KBM-7 (cell line): ENCODE results near the gene PSMB3.
A peak's percentile ranks its signal among the peaks of the same experiment; 100 is the strongest.

Source experiments
- DNase-seq: peaks from one replicate; pipeline ENCODE4 v3.0.0-alpha.2; 2015
- in situ Hi-C: fragments of 300-500 bp; cut with MboI; formaldehyde crosslinking; loops from 2 replicates; pipeline ENCODE4 v1.14.3; 2020; ENCODE audit warnings: low sequenced_read_pairs, low pct_unique_long_range_greater_than_20kb, mixed read lengths

The PSMB3 gene

GRCh38 chr17:38732376-38733281 is 19.9 kb upstream of the PSMB3 start:
- no peak for DNase-seq
- in situ Hi-C loops: loop anchor here (10.0 kb wide), 1 partner anchor 58 kb away; the partner anchor contains the start of gene EPOP

DNA sequence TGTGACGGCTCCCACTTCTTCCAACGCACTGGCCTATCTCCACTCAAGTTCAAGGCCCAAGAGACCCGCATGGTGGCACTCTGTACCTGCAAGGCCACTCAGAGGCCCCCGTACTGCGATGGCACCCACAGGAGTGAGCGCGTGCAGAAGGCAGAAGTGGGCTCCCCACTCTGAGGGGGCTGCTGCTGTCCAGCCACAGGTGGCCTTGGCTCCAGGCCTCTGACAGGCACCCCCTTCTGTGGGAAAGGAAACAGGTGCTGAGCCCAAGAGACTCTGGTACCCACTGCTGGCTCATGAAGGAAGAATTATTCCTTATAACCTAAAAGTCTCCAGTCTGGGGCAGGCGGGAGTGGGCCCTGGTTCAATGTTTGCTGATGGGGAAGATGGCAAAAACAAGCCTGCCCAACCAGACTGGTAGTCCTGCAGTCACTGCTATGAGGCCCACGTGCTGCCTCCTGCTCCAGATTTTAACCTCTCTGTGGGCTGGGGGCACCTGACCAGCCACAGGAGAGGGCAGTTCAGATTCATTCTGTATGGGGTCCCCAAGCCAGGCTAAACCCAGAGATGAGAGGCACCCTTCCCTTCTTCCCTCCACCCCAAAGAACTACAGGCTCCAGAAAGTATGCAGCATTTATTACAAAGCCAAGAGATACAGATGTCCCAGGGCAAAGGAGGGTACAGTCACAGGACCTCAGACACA is 19.1 kb upstream of the PSMB3 start:
- no peak for DNase-seq
- in situ Hi-C loops: loop anchor here (10.0 kb wide), 1 partner anchor 59 kb away; the partner anchor contains the start of gene EPOP

DNA sequence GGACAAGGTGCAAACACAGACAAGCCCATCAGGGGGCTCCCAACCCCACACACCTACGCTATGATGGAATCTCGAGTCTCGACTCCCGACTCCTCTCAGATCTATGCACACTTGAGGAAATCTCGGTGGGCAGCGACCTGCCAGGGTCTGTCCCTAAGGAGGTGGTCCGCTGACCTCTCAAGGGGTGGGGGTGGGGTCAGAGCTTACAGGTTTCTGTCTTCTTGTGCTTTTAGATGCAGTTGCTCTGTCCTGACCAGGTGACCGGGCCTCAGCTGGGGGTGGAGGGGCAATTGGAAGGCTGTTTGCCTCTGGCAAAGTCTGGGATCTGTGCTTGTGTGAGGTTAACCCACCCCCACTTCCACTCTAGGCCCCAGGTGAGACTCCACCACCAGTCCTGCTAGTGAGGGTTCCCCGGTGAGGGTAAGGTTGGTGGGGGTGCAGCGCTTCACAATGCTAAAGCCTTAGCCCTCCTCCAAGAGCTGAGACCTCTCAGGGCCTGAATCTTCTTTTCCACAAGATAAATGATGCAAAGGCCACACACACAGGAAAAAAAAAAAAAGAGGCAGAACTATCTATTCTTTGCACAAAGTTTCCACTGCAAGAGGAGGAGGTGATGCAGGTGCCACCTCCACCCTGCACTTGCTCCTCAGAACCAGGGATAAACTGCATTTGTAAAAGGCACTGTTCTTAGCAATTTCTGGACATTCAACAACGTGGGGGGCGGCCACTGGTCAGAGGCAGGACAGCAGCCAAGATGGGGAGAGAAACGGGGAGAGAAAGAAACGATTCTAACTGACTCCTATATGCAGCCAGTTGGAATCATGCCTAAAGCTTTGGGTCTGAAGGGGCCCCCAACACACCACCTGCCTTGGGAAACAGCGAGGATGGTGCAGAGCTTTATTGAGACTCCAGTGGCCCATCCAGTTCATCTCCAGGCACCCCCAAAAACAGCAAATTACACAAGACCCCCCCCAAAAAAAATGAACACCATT is 18.3 kb upstream of the PSMB3 start:
- in situ Hi-C loops: loop anchor here (10.0 kb wide), 1 partner anchor 59 kb away; the partner anchor contains the start of gene EPOP
- DNase-seq: peak; percentile 43

DNA sequence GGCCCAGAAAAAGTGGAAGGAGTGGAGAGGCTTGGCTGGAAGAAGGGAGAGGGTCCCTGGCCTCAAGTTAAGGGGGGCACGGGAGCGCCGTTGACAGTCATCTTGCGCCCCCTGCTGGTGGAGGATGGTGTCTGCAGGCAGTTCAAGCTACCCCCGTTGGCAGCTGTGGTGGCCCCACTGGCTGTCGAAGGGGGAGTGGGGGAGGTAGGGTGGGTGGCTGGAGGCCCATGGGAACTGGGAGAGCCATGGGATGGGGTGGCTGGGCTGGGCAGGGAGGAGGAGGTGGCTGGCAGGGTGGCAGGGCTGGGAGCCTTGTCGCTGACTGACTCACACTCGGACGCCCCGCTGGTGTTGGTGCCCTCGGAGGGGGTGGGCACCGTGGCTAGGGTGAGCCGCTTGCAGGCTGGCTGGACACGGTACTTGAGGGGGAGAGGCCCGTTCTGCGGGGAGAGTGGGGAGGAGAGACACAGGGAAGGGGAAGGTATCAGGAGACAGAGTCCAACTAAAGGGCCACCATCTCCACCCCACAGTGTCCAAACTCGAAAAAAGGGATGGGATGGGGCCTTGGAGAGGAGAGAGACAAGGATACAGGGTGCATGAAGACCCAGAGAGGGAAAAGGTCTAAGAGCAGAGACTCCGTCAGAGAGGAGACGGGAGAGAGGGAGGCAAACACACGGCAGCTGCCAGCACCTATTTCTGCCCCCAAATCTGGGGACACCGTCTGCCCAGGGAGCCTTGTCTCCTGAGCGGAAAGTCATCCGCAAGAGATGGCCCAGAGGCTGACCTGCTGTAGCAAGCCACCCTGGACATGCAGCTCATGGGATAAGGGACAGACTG is 17.2 kb upstream of the PSMB3 start:
- in situ Hi-C loops: loop anchor here (10.0 kb wide), 1 partner anchor 61 kb away; the partner anchor contains the start of gene EPOP
- DNase-seq: peak; percentile 57

DNA sequence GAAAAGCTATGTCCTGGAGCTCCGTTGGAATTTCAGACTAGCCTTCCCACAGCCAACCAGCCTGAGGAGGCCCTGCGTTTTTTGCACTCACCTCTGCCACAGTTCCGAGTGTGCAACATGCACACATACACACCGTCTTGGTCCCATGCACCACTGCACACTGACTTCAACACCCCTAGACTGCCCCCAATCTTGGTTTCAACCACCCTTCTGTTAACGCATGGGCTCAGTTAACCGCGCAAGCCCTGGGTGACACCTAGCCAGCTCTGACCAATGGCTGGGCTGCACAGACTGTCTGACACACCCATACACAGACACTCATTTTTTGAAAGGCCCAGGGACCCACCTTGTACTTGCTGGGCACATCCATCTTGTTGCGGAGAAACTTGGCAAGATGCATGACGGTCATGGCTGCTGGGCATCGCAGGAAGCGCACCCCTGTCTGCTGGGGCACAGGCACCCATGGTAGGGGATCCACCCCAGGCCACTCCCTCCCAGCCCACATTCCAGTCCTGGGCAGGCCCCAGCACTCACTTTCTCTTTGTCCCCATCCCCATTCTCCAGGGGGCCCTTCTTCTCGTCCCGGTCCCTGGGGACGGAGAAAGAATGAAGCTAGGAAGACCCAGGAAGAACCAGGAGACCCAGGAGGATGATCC is 14.4 kb upstream of the PSMB3 start:
- in situ Hi-C loops: loop anchor here (10.0 kb wide), 1 partner anchor 63 kb away; the partner anchor contains the start of gene EPOP
- no peak for DNase-seq

DNA sequence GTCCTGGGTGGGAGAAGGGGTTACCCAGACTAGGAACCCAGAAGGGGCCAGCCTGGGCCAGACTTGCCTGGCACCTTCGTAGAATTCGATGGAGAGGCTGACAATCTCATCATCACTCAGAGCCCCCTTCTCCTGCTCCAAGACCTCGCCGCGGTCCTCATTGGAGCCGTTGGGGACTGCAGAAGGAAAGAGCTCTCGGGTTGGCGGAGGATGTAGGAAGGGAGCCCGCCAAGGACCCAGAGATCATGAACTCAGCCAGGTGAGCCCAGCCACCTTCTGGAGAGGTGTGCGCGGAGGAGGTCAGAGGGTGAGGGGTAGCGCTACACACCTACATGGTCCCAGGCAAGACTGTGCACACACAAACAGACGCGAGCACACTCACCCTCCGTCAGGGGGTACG is 13.9 kb upstream of the PSMB3 start:
- DNase-seq: no peak
- in situ Hi-C loops: loop anchor here (10.0 kb wide), 1 partner anchor 64 kb away; the partner anchor contains the start of gene EPOP

DNA sequence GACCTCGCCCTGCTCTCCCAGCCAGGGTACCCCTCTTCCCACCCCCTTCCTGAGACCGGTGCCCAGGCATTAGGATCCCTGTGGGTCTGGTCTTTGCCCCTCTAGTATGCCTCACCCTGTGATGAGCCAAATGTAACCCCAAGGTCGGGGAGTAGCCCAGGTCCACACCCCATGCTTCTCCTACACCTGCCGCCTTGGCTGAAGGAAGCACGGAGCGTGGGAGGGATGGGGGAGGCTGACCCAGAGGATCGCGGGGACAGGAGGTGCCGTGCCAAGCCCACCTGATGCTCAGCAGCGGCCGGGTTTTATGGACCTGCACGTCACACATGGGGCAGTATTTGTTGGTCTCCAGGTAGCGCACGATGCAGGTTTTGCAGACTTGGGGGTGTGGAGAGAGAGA is 13.2 kb upstream of the PSMB3 start:
- DNase-seq: no peak
- in situ Hi-C loops: loop anchor here (10.0 kb wide), 1 partner anchor 65 kb away; the partner anchor contains the start of gene EPOP

DNA sequence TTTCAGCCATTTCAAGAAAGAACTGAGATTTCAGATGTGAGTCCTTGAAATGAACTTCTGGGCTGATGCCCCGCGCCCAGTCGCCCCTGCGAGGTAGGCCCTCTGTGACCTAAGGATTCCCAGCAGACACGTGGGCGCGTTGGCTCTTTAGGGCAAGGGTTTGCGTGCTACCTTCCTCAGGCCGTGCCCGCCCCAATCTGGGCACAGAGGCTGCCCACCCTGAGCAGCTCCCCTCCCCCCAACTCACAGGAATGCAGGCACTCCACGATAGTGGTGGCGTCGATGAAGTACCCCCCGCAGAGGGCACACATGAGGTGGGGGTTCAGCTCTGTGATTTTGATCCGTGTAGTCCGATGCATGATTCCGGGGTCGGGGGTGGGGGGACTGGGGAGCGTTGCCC is 12.5 kb upstream of the PSMB3 start:
- in situ Hi-C loops: no loop called here
- no peak for DNase-seq

DNA sequence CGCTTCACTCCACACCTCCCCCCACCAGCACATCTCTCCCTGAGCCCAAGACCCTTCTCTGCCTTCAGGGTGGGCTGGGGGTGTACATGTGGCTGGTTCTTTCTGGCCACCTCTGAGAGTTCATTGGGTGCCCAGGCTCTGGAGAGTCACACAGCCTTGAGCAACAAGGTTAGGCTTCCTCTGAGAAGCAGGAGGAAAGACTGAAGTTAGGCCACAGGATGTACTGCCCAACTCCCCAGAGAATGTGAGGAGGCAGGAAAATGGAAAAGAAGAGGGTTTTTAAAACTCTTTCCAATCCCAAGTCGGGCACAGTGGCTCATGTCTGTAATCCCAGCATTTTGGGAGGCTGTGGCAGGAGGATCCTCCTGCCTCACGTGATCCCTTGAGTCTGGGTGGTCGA is 11.7 kb upstream of the PSMB3 start:
- no peak for DNase-seq
- in situ Hi-C loops: no loop called here

DNA sequence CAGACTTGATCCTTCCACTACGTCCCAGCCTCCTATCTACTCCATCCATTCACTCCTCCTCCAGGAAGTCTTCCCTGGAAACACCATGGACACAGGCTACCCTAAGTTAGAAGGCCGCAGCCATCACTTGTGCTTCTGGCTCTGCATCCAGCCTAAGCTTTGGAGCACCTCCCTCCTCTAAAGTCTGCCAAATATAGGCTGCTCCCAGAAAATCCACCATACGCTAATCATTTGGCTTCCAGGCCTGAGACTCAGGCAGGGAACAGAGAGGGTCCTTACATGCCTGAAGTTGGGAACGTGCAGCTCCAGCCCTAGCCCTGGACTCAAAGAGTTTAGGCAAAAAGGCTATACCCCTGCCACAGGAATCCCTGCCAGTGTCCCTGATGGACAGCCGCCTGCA is 11.1 kb upstream of the PSMB3 start:
- in situ Hi-C loops: no loop called here

DNA sequence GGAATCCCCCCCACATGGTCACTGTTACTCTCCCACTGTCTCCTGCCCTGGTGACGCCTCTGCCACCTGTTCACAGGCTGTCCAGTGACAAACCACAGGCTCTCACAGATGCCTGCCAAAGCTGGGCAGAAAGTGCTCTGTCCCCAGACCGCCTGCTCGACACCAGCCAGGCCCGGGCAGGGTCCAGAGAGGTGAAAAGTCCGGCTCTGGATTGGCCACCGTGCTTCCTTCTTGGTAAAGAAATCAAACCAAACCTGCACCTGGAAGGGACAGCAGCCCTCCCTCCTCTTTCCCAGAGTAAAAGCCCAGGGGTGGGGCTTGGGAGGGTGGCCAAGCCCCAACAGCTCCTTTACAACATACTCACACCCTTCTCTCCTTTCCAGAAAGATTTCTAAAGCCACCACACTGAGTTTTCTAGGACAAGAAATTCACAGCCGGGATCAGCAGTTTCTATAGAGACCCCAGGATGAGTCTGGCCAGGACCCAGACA is 10.6 kb upstream of the PSMB3 start:
- DNase-seq: no peak
- in situ Hi-C loops: no loop called here

More for the DNA sequence above, 11.1 kb upstream of the PSMB3 start:
- DNase-seq: no peak

DNA sequence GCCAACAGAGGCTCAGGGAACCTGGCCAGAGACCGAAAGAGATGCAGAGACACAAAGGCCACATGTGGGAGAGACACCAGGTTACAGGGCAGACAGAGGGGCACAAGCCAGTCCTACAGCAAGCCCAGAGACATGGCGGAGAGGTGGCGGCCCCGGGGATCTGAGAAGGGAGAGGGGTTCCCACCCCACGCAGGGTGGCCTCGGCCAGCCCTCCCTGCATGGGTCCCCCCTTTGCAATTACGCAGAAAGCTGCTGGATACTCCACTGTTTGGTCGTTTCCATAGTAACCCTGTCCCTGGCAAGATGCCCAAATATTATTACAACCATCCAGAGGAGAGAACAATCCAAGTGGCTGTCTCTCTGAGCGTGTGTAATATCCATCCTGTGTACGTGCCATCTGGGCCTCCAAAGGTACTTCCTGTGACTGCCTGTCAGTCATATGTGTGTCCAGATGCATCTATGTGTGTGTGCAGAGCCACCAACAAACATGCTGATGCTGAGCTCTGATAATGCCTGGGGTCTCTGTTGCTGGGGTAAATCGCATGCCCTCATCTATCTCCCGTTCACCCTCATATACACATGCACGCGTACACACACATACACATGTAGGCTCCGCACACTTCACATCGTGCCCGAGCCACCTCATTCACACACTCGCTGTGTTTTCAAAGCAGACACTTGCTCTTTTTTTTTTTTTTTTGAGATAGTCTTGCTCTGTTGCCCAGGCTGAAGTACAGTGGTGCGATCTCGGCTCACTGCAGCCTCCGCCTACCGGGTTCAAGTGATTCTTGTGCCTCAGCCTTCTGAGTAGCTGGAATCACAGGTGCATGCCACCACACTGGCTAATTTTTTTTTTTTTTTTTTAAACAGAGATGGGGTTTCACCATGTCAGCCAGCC is 9.9 kb upstream of the PSMB3 start:
- no peak for DNase-seq

GRCh38 chr17:38743556-38744171 is 8.9 kb upstream of the PSMB3 start:
- in situ Hi-C loops: no loop called here
- no peak for DNase-seq

More for the DNA sequence above, 9.9 kb upstream of the PSMB3 start:
- in situ Hi-C loops: no loop called here

DNA sequence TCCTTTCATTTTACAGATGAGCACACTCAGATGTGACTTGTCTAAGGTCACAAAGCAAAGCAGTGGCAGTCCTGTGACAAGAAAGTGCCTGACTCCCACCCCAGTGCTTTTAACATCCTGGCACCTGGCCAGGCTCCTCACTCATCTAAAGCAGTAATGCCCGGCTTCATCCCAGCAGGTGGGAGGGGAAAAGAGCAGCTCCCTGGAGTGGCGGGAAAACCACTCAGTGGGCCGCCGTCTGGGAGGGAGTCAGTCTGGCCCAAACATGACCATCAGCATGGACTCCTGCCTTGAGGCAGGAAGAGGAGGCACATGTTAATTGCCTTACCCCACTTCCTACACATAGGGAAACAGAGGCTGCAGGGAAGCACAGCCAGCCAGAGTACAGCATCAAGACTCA is 7.0 kb upstream of the PSMB3 start:
- peak; percentile 31 for DNase-seq
- in situ Hi-C loops: no loop called here

DNA sequence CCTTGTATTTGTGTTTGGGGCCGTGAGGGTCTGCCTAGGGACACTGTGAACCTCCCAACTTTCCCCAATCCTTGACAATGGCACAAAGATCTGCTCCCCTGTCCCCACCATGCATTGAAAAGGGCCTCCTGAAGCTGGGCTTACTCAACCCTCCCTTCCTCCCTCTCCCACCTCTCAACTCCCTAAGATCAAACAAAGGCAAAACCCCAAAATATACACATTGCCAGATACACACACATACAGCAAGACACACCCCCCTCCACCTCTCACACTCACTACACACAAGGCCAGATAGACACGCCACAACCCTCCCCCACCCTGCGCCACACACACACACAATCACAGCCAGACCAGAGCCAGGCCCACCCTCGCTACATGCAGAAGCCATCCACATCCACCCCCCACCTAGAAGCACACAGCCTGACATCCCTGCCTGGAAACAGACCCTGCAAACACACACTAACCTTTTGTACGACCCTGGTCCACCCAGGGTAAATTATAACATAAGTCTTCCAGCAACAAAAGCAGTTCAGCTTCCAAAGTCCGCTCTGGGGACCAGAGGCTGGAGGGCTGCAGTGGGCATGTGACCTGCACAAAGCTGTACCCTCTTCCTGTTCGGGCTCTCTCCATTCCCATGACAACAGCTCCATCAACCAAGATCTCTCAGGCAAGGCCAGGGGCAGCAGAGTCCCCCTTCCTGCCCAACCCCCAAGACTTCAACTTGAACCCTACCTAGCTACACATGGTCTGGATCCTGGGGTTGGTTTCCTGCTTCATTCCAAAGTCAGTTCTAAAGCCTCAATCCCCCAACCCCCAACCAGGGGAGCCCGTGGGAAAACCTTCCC is 6.3 kb upstream of the PSMB3 start:
- in situ Hi-C loops: no loop called here
- DNase-seq: no peak
